Caco-2 (cell line): ENCODE results near the gene CFAP92. TPM values are rescaled to one million over a fixed set of nuclear protein-coding genes. Genes with fewer than 3 reads are reported as not detected.
"Not testable (repeated sequence)": the region's sequence is repeated elsewhere in the genome, so short reads cannot be mapped to it uniquely, and the experiment has no call there.

Experiments
- BruUV-seq: library from RNA; stranded (reverse); fragments of 400-500 nt; replicated peaks from 2 replicates; lab custom pipeline; 2021; lab: Mats Ljungman, UMichigan
- CTCF ChIA-PET: fragments of 300-600 bp; sonication (Branson Sonifier 250); formaldehyde crosslinking; loops from one replicate; lab custom pipeline; 2022; ENCODE audit warnings: antibody characterized with exemption; lab: Charles Lee
- POLR2A ChIA-PET: fragments of 300-600 bp; sonication (Branson Sonifier 250); formaldehyde crosslinking; loops from one replicate; lab custom pipeline; 2022; ENCODE audit warnings: antibody characterized with exemption; lab: Charles Lee
- DNase-seq, 2 experiments: peaks; one replicate each; pipeline versions ENCODE4 v3.0.0 to v3.0.0-alpha.2; 2020 to 2022
- H3K27me3 ChIP-seq: replicated peaks from 2 replicates; pipeline ENCODE4 v1.6.0; 2011; ENCODE audit warnings: low read length; ENCODE audit not compliant: control insufficient read depth, insufficient read depth
- H3K36me3 ChIP-seq: 2 replicates; pipeline ENCODE4 v1.5.1; 2011; ENCODE audit warnings: low read length; ENCODE audit not compliant: control insufficient read depth, insufficient read depth
- H3K4me1 ChIP-seq: fragments of 250-450 bp; sonication (Bioruptor Pico); 2 replicates; pipeline ENCODE4 v1.5.1; 2020; ENCODE audit warnings: mild to moderate bottlenecking
- H3K4me3 ChIP-seq: 2 replicates; pipeline ENCODE4 v1.5.1; 2011; ENCODE audit warnings: low read depth, mild to moderate bottlenecking, control low read depth, low read length
- H3K9me3 ChIP-seq: fragments of 250-450 bp; sonication (Bioruptor Pico); 2 replicates; pipeline ENCODE4 v1.5.1; 2020; ENCODE audit warnings: mild to moderate bottlenecking, moderate library complexity
- H3K27ac Mint-ChIP-seq: one replicate; pipeline ENCODE4 v1.8.0; 2022; ENCODE audit warnings: mixed read lengths; ENCODE audit not compliant: unreplicated experiment
- H3K27me3 Mint-ChIP-seq: one replicate; pipeline ENCODE4 v1.8.0; 2022; ENCODE audit warnings: mixed read lengths; ENCODE audit not compliant: insufficient read depth, unreplicated experiment
- H3K36me3 Mint-ChIP-seq: one replicate; pipeline ENCODE4 v1.8.0; 2022; ENCODE audit warnings: mild to moderate bottlenecking, mixed read lengths; ENCODE audit not compliant: insufficient read depth, unreplicated experiment
- H3K4me1 Mint-ChIP-seq: one replicate; pipeline ENCODE4 v1.8.0; 2022; ENCODE audit warnings: low read depth, mixed read lengths; ENCODE audit not compliant: unreplicated experiment
- H3K4me3 Mint-ChIP-seq: one replicate; pipeline ENCODE4 v1.8.0; 2022; ENCODE audit warnings: mild to moderate bottlenecking, moderate library complexity, mixed read lengths; ENCODE audit not compliant: unreplicated experiment
- H3K9me3 Mint-ChIP-seq: one replicate; pipeline ENCODE4 v1.8.0; 2022; ENCODE audit warnings: mixed read lengths; ENCODE audit not compliant: unreplicated experiment
- CTCF ChIP-seq, 2 experiments: fragments of 200-600 bp in 1 of 2; IDR thresholded peaks; 1 replicate in 1 of 2; 2 replicates in 1 of 2; pipeline versions ENCODE4 v1.5.1 to v1.8.0; 2011 to 2022; ENCODE audit warnings: antibody characterized with exemption in 1 of 2, control low read depth in 1 of 2, inconsistent platforms in 1 of 2, low read depth in 1 of 2, low read length in 1 of 2, mild to moderate bottlenecking in 1 of 2, moderate library complexity in 1 of 2; ENCODE audit not compliant: insufficient read depth in 1 of 2, severe bottlenecking in 1 of 2, unreplicated experiment in 1 of 2
- intact Hi-C: fragments of 100-400 bp; cut with micrococcal nuclease; formaldehyde crosslinking; loops from one replicate; pipeline ENCODE4 v1.10.0; 2022; ENCODE audit not compliant: unreplicated experiment
- total RNA-seq: library from RNA; stranded (reverse); gene quantifications from 2 replicates; pipeline ENCODE4 v1.2.3, GENCODE V29; 2022

CFAP92 gene
- total RNA-seq, 1 experiment from 2014 or later, result 5.9 TPM

GRCh38 chr3:128929364-128929763 is 64.5 kb downstream of the CFAP92 start:
- H3K4me1 ChIP-seq, result no peaks in the 10 kb centered on the region
- no peaks in the 10 kb centered on the region for H3K4me1 Mint-ChIP-seq
- BruUV-seq, result no TSS peak
- no peak overlapping the region for H3K4me3 ChIP-seq
- H3K4me3 Mint-ChIP-seq, result no peak overlapping the region
- no peaks in the 10 kb centered on the region for H3K36me3 ChIP-seq
- ChIA-PET CTCF (no interaction called here), POLR2A (no interaction called here)
- H3K27me3 Mint-ChIP-seq, result no peaks in the 10 kb centered on the region
- H3K9me3 Mint-ChIP-seq, result peaks cover 32% of the 10 kb centered on the region
- H3K36me3 Mint-ChIP-seq, result peaks cover 5% of the 10 kb centered on the region
- no peak overlapping the region for H3K27ac Mint-ChIP-seq
- DNase-seq, result no peak
- TF ChIP-seq CTCF (IDR thresholded peaks at IDR 0.05; ENCODE audit: insufficient read depth in 1 of 2, low read depth in 1 of 2, low read length in 1 of 2, severe bottlenecking in 1 of 2, unreplicated experiment in 1 of 2), result no peak
- no peaks in the 10 kb centered on the region for H3K27me3 ChIP-seq
- H3K9me3 ChIP-seq, result peaks cover 12% of the 10 kb centered on the region
- intact Hi-C loops, result no loop called here

- H3K27me3 ChIP-seq, H3K4me3 Mint-ChIP-seq, CTCF ChIA-PET, H3K4me1 Mint-ChIP-seq, H3K27ac Mint-ChIP-seq, DNase-seq, H3K4me1 ChIP-seq, H3K4me3 ChIP-seq, H3K27me3 Mint-ChIP-seq, intact Hi-C loops, H3K36me3 ChIP-seq, BruUV-seq: not testable (repeated sequence)
- peaks cover 40% of the 10 kb centered on the region for H3K9me3 ChIP-seq
- POLR2A ChIA-PET, result interaction anchor here (0.6 kb wide), 1 partner anchor 10 kb away, joined by 4 read pairs; no protein-coding TSS in a partner anchor
- Mint-ChIP-seq H3K9me3 (peaks cover 40% of the 10 kb centered on the region), H3K36me3 (peaks cover 32% of the 10 kb centered on the region)
These were observed 69.9 kb downstream of the CFAP92 start for GRCh38 chr3:128923986-128924385.

- H3K4me1 Mint-ChIP-seq, result no peaks in the 10 kb centered on the region
- Histone ChIP-seq H3K4me1 (no peaks in the 10 kb centered on the region), H3K4me3 (no peak overlapping the region), H3K27me3 (no peaks in the 10 kb centered on the region), H3K36me3 (no peaks in the 10 kb centered on the region), H3K9me3 (peaks cover 40% of the 10 kb centered on the region)
- no peaks in the 10 kb centered on the region for H3K27me3 Mint-ChIP-seq
- H3K27ac Mint-ChIP-seq, result no peak overlapping the region
- TF ChIP-seq CTCF (IDR thresholded peaks at IDR 0.05; ENCODE audit: insufficient read depth in 1 of 2, low read depth in 1 of 2, low read length in 1 of 2, severe bottlenecking in 1 of 2, unreplicated experiment in 1 of 2), result no peak
- no peak for DNase-seq
- peaks cover 36% of the 10 kb centered on the region for H3K36me3 Mint-ChIP-seq
- H3K9me3 Mint-ChIP-seq, result peaks cover 44% of the 10 kb centered on the region
- ChIA-PET POLR2A (interaction anchor here (0.6 kb wide), 1 partner anchor 10 kb away, joined by 4 read pairs; no protein-coding TSS in a partner anchor), CTCF (no interaction called here)
- intact Hi-C loops, result no loop called here
- no TSS peak for BruUV-seq
- no peak overlapping the region for H3K4me3 Mint-ChIP-seq
These were observed 70.3 kb downstream of the CFAP92 start for GRCh38 chr3:128923576-128923975.
